PC-3 (cell line): ENCODE results near the gene PAK4. TPM values are rescaled to one million over a fixed set of nuclear protein-coding genes. Genes with fewer than 3 reads are reported as not detected.
A peak's percentile ranks its signal among the peaks of the same experiment; 100 is the strongest.

Experiments used
- ATAC-seq: fragments of 200-7000 bp; cut with Tn5 transposase; 2 replicates; pipeline ENCODE4 v1.9.1; 2020; ENCODE audit warnings: mild to moderate bottlenecking, moderate library complexity
- BruUV-seq: library from RNA; stranded (reverse); fragments of 400-500 nt; replicated peaks from 2 replicates; lab custom pipeline; 2021; lab: Mats Ljungman, UMichigan
- CTCF ChIA-PET: fragments of 300-600 bp; sonication (Branson Sonifier 250); formaldehyde crosslinking; loops from one replicate; lab custom pipeline; 2022; ENCODE audit warnings: antibody characterized with exemption; lab: Charles Lee
- POLR2A ChIA-PET: fragments of 300-600 bp; sonication (Branson Sonifier 250); formaldehyde crosslinking; loops from one replicate; lab custom pipeline; 2022; ENCODE audit warnings: antibody characterized with exemption; ENCODE audit not compliant: unreplicated experiment; lab: Charles Lee
- DNase-seq: peaks from one replicate; pipeline ENCODE4 v3.0.0-alpha.2; 2015
- H2AFZ ChIP-seq: fragments of 300-600 bp; sonication (generic); 2 replicates; pipeline ENCODE4 v1.6.0; 2016; ENCODE audit warnings: antibody characterized with exemption, low read length
- H3F3A ChIP-seq: fragments of 300-600 bp; sonication (generic); one replicate; pipeline ENCODE4 v1.6.0; 2017; ENCODE audit warnings: antibody characterized with exemption, low read length, control low read depth, mild to moderate bottlenecking; ENCODE audit not compliant: unreplicated experiment
- H3K27ac ChIP-seq: fragments of 300-600 bp; sonication (generic); 2 replicates; pipeline ENCODE4 v1.5.1; 2016; ENCODE audit warnings: mild to moderate bottlenecking, low read length
- H3K27me3 ChIP-seq: fragments of 300-600 bp; sonication (generic); 2 replicates; pipeline ENCODE4 v1.6.1; 2016; ENCODE audit warnings: low read length, mixed read lengths
- H3K36me3 ChIP-seq: fragments of 300-600 bp; sonication (generic); 2 replicates; pipeline ENCODE4 v1.6.1; 2016; ENCODE audit warnings: low read depth, mixed run types, low read length, mixed read lengths
- H3K4me1 ChIP-seq: fragments of 300-600 bp; sonication (generic); 2 replicates; pipeline ENCODE4 v1.5.1; 2016; ENCODE audit warnings: low read length; ENCODE audit not compliant: insufficient read depth
- H3K4me2 ChIP-seq: fragments of 300-600 bp; sonication (generic); 2 replicates; pipeline ENCODE4 v1.6.0; 2016; ENCODE audit warnings: low read length
- H3K4me3 ChIP-seq: fragments of 300-600 bp; sonication (generic); 2 replicates; pipeline ENCODE4 v1.5.1; 2016; ENCODE audit warnings: mild to moderate bottlenecking, low read length, mixed read lengths
- H3K79me2 ChIP-seq: fragments of 300-600 bp; sonication (generic); 2 replicates; pipeline ENCODE4 v1.6.1; 2017; ENCODE audit warnings: low read length, mixed read lengths
- H3K9ac ChIP-seq: fragments of 300-600 bp; sonication (generic); 2 replicates; pipeline ENCODE4 v1.6.0; 2016; ENCODE audit warnings: mild to moderate bottlenecking, low read length
- H3K9me2 ChIP-seq: fragments of 300-600 bp; sonication (generic); replicated peaks from 2 replicates; pipeline ENCODE4 v1.6.1; 2016; ENCODE audit warnings: mixed run types, low read length, mixed read lengths
- H3K9me3 ChIP-seq: fragments of 300-600 bp; sonication (generic); 2 replicates; pipeline ENCODE4 v1.6.1; 2016; ENCODE audit warnings: low read length, mixed read lengths
- H4K20me1 ChIP-seq: fragments of 300-600 bp; sonication (generic); 2 replicates; pipeline ENCODE4 v1.6.1; 2016; ENCODE audit warnings: low read length, mixed read lengths
- CTCF ChIP-seq: fragments of 300-600 bp; sonication (generic); conservative IDR thresholded peaks from 2 replicates; pipeline ENCODE4 v1.5.1; 2017; ENCODE audit warnings: antibody characterized with exemption, low read depth, mild to moderate bottlenecking, low read length
- EZH2 ChIP-seq: fragments of 300-600 bp; sonication (generic); IDR thresholded peaks from one replicate; pipeline ENCODE4 v1.6.1; 2017; ENCODE audit warnings: antibody characterized with exemption, mild to moderate bottlenecking, low read length; ENCODE audit not compliant: unreplicated experiment
- EZH2phosphoT487 ChIP-seq: fragments of 300-600 bp; sonication (generic); IDR thresholded peaks from 2 replicates; pipeline ENCODE4 v1.6.1; 2018; ENCODE audit warnings: mild to moderate bottlenecking, antibody characterized with exemption, low read length, borderline replicate concordance
- intact Hi-C: fragments of 100-400 bp; cut with micrococcal nuclease; formaldehyde crosslinking; loops from 2 replicates; pipeline ENCODE4 v1.9.0; 2023
- total RNA-seq: library from RNA; depleted of rRNA; stranded (reverse); fragments of >200 nt; gene quantifications from 2 replicates; pipeline ENCODE4 v1.2.3, GENCODE V29; 2014

PAK4 gene
- total RNA-seq, 1 experiment from 2014 or later: 13.5 TPM

- no peak overlapping the region for H2AFZ ChIP-seq
- no TSS peak for BruUV-seq
- no peaks in the 10 kb centered on the region for H3K9me3 ChIP-seq
- POLR2A ChIA-PET: no interaction called here
- H3K4me2 ChIP-seq: peak overlapping the region; percentile 59
- peak overlapping the region; percentile 40; the same call in 1 of the 2 replicates for H3K9ac ChIP-seq
- H3K27me3 ChIP-seq: no peaks in the 10 kb centered on the region
- TF ChIP-seq EZH2: no peak
- no peak for TF ChIP-seq EZH2phosphoT487
- no peak for TF ChIP-seq CTCF
- no peaks in the 10 kb centered on the region for H4K20me1 ChIP-seq
- peaks cover 66% of the 10 kb centered on the region for H3K79me2 ChIP-seq
- no peaks in the 10 kb centered on the region for H3K9me2 ChIP-seq
- intact Hi-C loops: no loop called here
- CTCF ChIA-PET: no interaction called here
- ATAC-seq (no peak), DNase-seq (no peak)
- no peaks in the 10 kb centered on the region for H3F3A ChIP-seq
- H3K36me3 ChIP-seq: no peaks in the 10 kb centered on the region
- peak overlapping the region; percentile 81 for H3K27ac ChIP-seq
- H3K4me3 ChIP-seq: no peak overlapping the region
- H3K4me1 ChIP-seq: peaks cover 36% of the 10 kb centered on the region
Measured at GRCh38 chr19:39155114-39155700, 29.6 kb downstream of the PAK4 start.

DNA sequence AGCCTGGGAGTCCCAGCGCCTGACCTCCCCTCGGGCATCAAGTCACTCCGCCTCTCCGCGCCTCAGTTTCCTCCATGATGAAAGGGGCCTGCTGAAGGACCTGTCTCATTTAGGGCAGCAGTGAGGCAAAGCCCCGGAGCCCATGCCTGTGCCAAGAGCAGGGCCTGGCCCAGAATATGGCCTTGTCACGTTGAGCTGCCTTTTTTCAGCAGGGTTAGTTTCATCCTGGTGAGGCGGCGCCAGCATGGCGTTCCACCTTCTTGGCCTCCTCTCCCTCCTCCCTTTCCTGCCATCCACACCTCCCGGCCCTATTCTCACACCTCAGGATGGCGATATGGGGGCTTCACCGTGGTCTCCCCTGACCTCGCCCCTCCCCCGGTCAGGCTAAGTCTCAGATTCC, 30.2 kb downstream of the PAK4 start:
- TF ChIP-seq EZH2: no peak
- TF ChIP-seq EZH2phosphoT487: no peak
- TF ChIP-seq CTCF: no peak
- peaks cover 42% of the 10 kb centered on the region for H3K4me1 ChIP-seq
- no TSS peak for BruUV-seq
- H3K4me3 ChIP-seq: no peak overlapping the region
- peaks cover 67% of the 10 kb centered on the region for H3K79me2 ChIP-seq
- no peaks in the 10 kb centered on the region for H3K36me3 ChIP-seq
- ChIA-PET POLR2A (no interaction called here), CTCF (interaction anchor here (0.5 kb wide), 1 partner anchor 31 kb away, joined by 4 read pairs; no protein-coding TSS in a partner anchor)
- no peaks in the 10 kb centered on the region for H3K9me3 ChIP-seq
- no peaks in the 10 kb centered on the region for H3F3A ChIP-seq
- no peaks in the 10 kb centered on the region for H3K27me3 ChIP-seq
- no peak overlapping the region for H3K27ac ChIP-seq
- no peak for DNase-seq
- no peaks in the 10 kb centered on the region for H4K20me1 ChIP-seq
- no peak overlapping the region for H3K4me2 ChIP-seq
- no peaks in the 10 kb centered on the region for H3K9me2 ChIP-seq
- no peak for ATAC-seq
- intact Hi-C loops: no loop called here
- H2AFZ ChIP-seq: no peak overlapping the region
- H3K9ac ChIP-seq: no peak overlapping the region
